Measurements from ENCODE around the gene WDR27.

The WDR27 gene

GRCh38 chr6:169424821-169425240 lies 277.0 kb downstream of the WDR27 start:
- Histone ChIP-seq H3K4me2 (ENCODE audit: low read length) (no peak overlapping the region), H3K27me3 (ENCODE audit: insufficient read depth, low read length) (no peaks in the 10 kb centered on the region), H3K9me2 (ENCODE audit: low read depth, low read length) (no peaks in the 10 kb centered on the region), H3K4me1 (ENCODE audit: insufficient read depth, low read length, severe bottlenecking) (no peaks in the 10 kb centered on the region), H3F3A (ENCODE audit: insufficient read depth, low read length) (no peaks in the 10 kb centered on the region), H3K9me3 (ENCODE audit: low read length) (no peaks in the 10 kb centered on the region), H2AFZ (ENCODE audit: low read length) (no peak overlapping the region), H3K36me3 (ENCODE audit: insufficient read depth, low read length) (no peaks in the 10 kb centered on the region), H3K79me2 (ENCODE audit: insufficient read depth, low read length) (no peaks in the 10 kb centered on the region), H4K20me1 (ENCODE audit: insufficient read depth, low read length) (no peaks in the 10 kb centered on the region), H3K27ac (ENCODE audit: low read depth, low read length, poor library complexity, severe bottlenecking) (no peak overlapping the region), H3K4me3 (ENCODE audit: low read depth, low read length, poor library complexity, severe bottlenecking) (no peak overlapping the region), H3K9ac (ENCODE audit: low read length) (no peak overlapping the region)
- no peak for TF ChIP-seq CTCF (IDR thresholded peaks at IDR 0.05; ENCODE audit: low read length)
- no peak for TF ChIP-seq EZH2 (IDR thresholded peaks at IDR 0.05; ENCODE audit: borderline replicate concordance, low read length)

DNA sequence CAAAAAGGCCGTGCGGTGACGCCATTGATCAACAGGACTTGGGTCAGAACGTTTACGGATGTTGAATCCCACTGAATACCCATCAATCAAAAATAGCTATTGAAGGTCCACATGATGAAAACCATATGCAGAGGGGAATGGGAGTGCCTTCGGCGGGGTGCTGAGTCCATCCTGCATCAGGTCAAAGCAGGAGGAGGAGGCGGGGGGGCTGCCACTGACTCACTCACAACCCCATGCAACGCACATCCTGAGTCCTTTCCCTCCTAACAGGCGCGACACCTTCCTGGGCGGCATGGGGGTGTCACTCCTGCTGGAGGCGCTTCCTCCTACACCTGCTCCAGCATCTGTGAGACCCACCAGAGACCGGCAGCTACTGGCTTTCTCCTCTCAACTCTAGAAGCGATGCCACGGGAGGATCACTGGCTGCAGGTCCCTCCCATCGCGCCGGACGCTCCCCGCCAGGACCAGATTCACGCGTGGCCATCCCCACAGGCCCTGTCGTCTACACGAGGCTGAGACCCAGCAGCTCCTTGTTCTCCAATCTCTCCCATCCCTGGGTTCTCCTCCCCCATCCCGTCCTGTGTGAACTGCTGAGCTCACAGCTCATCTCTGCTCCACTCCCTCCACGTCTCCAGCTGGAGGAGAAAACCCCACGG lies 277.6 kb downstream of the WDR27 start:
- no peaks in the 10 kb centered on the region for H4K20me1 ChIP-seq (ENCODE audit: insufficient read depth, low read length)
- H3K4me3 ChIP-seq (ENCODE audit: low read depth, low read length, poor library complexity, severe bottlenecking): no peak overlapping the region
- H3K27me3 ChIP-seq (ENCODE audit: insufficient read depth, low read length): no peaks in the 10 kb centered on the region
- H3K9me2 ChIP-seq (ENCODE audit: low read depth, low read length): no peaks in the 10 kb centered on the region
- H3K36me3 ChIP-seq (ENCODE audit: insufficient read depth, low read length): no peaks in the 10 kb centered on the region
- no peaks in the 10 kb centered on the region for H3K4me1 ChIP-seq (ENCODE audit: insufficient read depth, low read length, severe bottlenecking)
- H3F3A ChIP-seq (ENCODE audit: insufficient read depth, low read length): no peaks in the 10 kb centered on the region
- no peak overlapping the region for H3K27ac ChIP-seq (ENCODE audit: low read depth, low read length, poor library complexity, severe bottlenecking)
- no peaks in the 10 kb centered on the region for H3K79me2 ChIP-seq (ENCODE audit: insufficient read depth, low read length)
- no peak overlapping the region for H3K4me2 ChIP-seq (ENCODE audit: low read length)
- H2AFZ ChIP-seq (ENCODE audit: low read length): no peak overlapping the region
- TF ChIP-seq CTCF (IDR thresholded peaks at IDR 0.05; ENCODE audit: low read length): no peak
- no peak for TF ChIP-seq EZH2 (IDR thresholded peaks at IDR 0.05; ENCODE audit: borderline replicate concordance, low read length)
- H3K9ac ChIP-seq (ENCODE audit: low read length): no peak overlapping the region
- no peaks in the 10 kb centered on the region for H3K9me3 ChIP-seq (ENCODE audit: low read length)

- no peaks in the 10 kb centered on the region for H3K9me2 ChIP-seq (ENCODE audit: low read depth, low read length)
- no peaks in the 10 kb centered on the region for H3K4me1 ChIP-seq (ENCODE audit: insufficient read depth, low read length, severe bottlenecking)
- no peaks in the 10 kb centered on the region for H3K9me3 ChIP-seq (ENCODE audit: low read length)
- no peaks in the 10 kb centered on the region for H4K20me1 ChIP-seq (ENCODE audit: insufficient read depth, low read length)
- TF ChIP-seq CTCF (IDR thresholded peaks at IDR 0.05; ENCODE audit: low read length) (no peak), EZH2 (IDR thresholded peaks at IDR 0.05; ENCODE audit: borderline replicate concordance, low read length) (no peak)
- no peaks in the 10 kb centered on the region for H3F3A ChIP-seq (ENCODE audit: insufficient read depth, low read length)
- H3K27me3 ChIP-seq (ENCODE audit: insufficient read depth, low read length): no peaks in the 10 kb centered on the region
- no peaks in the 10 kb centered on the region for H3K79me2 ChIP-seq (ENCODE audit: insufficient read depth, low read length)
- H3K4me3 ChIP-seq (ENCODE audit: low read depth, low read length, poor library complexity, severe bottlenecking): no peak overlapping the region
- no peaks in the 10 kb centered on the region for H3K36me3 ChIP-seq (ENCODE audit: insufficient read depth, low read length)
- H3K9ac ChIP-seq (ENCODE audit: low read length): no peak overlapping the region
- H3K27ac ChIP-seq (ENCODE audit: low read depth, low read length, poor library complexity, severe bottlenecking): no peak overlapping the region
- H2AFZ ChIP-seq (ENCODE audit: low read length): no peak overlapping the region
- H3K4me2 ChIP-seq (ENCODE audit: low read length): no peak overlapping the region
These were observed 280.1 kb downstream of the WDR27 start for GRCh38 chr6:169421586-169422264.
